Astrocyte (in vitro differentiated cells and primary cell): ENCODE data around the gene MAN1C1. TPM values are rescaled to one million over a fixed set of nuclear protein-coding genes. Genes with fewer than 3 reads are reported as not detected.

ENCODE experiments used
- DNase-seq: peaks from one replicate; pipeline ENCODE4 v3.0.0-alpha.2; 2010; ENCODE audit warnings: low read depth
- FAIRE-seq: peaks from 2 replicates; lab custom pipeline; 2011; peaks lifted over from hg19 to GRCh38; lab: Jason Lieb, UNC
- H2AFZ ChIP-seq: 2 replicates; pipeline ENCODE4 v1.6.0; 2012; ENCODE audit warnings: low read depth, low read length, inconsistent platforms
- H3K27ac ChIP-seq: 2 replicates; pipeline ENCODE4 v1.5.1; 2011; ENCODE audit warnings: low read depth, low read length, inconsistent platforms
- H3K27me3 ChIP-seq: 2 replicates; pipeline ENCODE4 v1.6.0; 2011; ENCODE audit warnings: low read length, inconsistent platforms; ENCODE audit not compliant: insufficient read depth
- H3K36me3 ChIP-seq: 2 replicates; pipeline ENCODE4 v1.5.1; 2011; ENCODE audit warnings: low read length, inconsistent platforms; ENCODE audit not compliant: insufficient read depth
- H3K4me1 ChIP-seq: 2 replicates; pipeline ENCODE4 v1.5.1; 2011; ENCODE audit warnings: low read length, inconsistent platforms; ENCODE audit not compliant: insufficient read depth
- H3K4me2 ChIP-seq: 2 replicates; pipeline ENCODE4 v1.6.0; 2012; ENCODE audit warnings: low read length, inconsistent platforms
- H3K4me3 ChIP-seq: 2 replicates; pipeline ENCODE4 v1.5.1; 2011; ENCODE audit warnings: low read depth, mild to moderate bottlenecking, low read length, inconsistent platforms; ENCODE audit not compliant: insufficient read depth
- H3K79me2 ChIP-seq: 2 replicates; pipeline ENCODE4 v1.6.0; 2012; ENCODE audit warnings: mild to moderate bottlenecking, low read length, inconsistent platforms; ENCODE audit not compliant: insufficient read depth
- H3K9ac ChIP-seq: 2 replicates; pipeline ENCODE4 v1.6.0; 2012; ENCODE audit warnings: mild to moderate bottlenecking, low read length, inconsistent platforms
- H3K9me3 ChIP-seq: 2 replicates; pipeline ENCODE4 v1.5.1; 2012; ENCODE audit warnings: low read depth, mild to moderate bottlenecking, low read length, inconsistent platforms; ENCODE audit not compliant: insufficient read depth
- H4K20me1 ChIP-seq: 2 replicates; pipeline ENCODE4 v1.6.0; 2012; ENCODE audit warnings: low read length, inconsistent platforms; ENCODE audit not compliant: insufficient read depth
- H3K27ac Mint-ChIP-seq: one replicate; pipeline ENCODE4 v1.8.0; 2021; ENCODE audit warnings: mild to moderate bottlenecking, mixed read lengths; ENCODE audit not compliant: unreplicated experiment
- H3K27me3 Mint-ChIP-seq: one replicate; pipeline ENCODE4 v1.8.0; 2021; ENCODE audit warnings: low read depth, mixed read lengths; ENCODE audit not compliant: unreplicated experiment
- H3K36me3 Mint-ChIP-seq: one replicate; pipeline ENCODE4 v1.8.0; 2021; ENCODE audit warnings: low read depth, mixed read lengths; ENCODE audit not compliant: unreplicated experiment
- H3K4me1 Mint-ChIP-seq: one replicate; pipeline ENCODE4 v1.8.0; 2021; ENCODE audit warnings: low read depth, mixed read lengths; ENCODE audit not compliant: unreplicated experiment
- H3K4me3 Mint-ChIP-seq: one replicate; pipeline ENCODE4 v1.8.0; 2021; ENCODE audit warnings: mild to moderate bottlenecking, moderate library complexity, mixed read lengths; ENCODE audit not compliant: unreplicated experiment
- H3K9me3 Mint-ChIP-seq: one replicate; pipeline ENCODE4 v1.8.0; 2021; ENCODE audit warnings: mild to moderate bottlenecking, mixed read lengths; ENCODE audit not compliant: unreplicated experiment
- EZH2 ChIP-seq: IDR thresholded peaks from 2 replicates; pipeline ENCODE4 v1.6.1; 2012; ENCODE audit warnings: mild to moderate bottlenecking, low read length, inconsistent platforms; ENCODE audit not compliant: insufficient read depth
- total RNA-seq: library from RNA; stranded (reverse); gene quantifications from 2 replicates; pipeline ENCODE4 v1.2.1, GENCODE V29; 2021
- TF ChIP-seq, protein P1 (sequence below): IDR thresholded peaks from 2 replicates; pipeline ENCODE4 v1.5.1; 2011; ENCODE audit warnings: low read depth, mild to moderate bottlenecking, inconsistent platforms, low read length, moderate library complexity; ENCODE audit not compliant: insufficient read depth

MAN1C1 gene
- total RNA-seq, 1 donor from 2014 or later, result 0.86 TPM

DNA sequence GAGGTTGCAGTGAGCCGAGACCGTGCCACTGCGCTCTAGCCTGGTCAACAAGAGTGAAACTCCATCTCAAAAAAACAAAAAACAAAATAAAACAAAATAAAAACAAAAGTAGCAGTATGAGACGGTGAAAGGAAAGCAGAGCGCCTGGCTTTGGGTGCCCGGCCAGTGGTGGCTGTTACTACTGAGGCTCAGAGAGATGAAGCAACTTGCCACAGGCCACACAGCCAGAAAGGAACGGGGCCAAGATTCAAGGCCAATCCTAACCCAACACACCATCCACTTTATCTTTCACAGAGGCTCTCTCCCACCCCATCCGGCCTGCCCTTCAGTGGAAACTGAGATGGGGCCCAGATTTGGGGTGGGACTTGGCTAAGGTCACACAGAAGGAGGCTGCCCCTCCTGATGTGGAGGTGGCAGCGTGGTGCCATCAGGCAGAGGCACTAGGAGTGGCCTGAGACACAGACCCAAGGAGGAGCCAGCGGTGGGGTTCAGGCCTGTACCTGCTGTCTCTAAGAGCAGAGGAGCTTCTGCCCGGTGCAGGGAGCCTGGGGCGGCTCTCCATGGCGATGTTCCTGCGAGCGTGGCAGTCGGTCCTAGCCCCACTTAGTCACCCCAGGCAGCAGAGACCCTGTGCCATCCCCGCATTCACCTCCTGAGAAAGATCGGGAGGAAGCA is 40.0 kb upstream of the MAN1C1 start:
- no peak overlapping the region for H3K4me3 Mint-ChIP-seq
- no peaks in the 10 kb centered on the region for H3K36me3 Mint-ChIP-seq
- Histone ChIP-seq H3K4me2 (no peak overlapping the region), H3K27me3 (peaks cover 8% of the 10 kb centered on the region), H3K4me1 (no peaks in the 10 kb centered on the region), H3K36me3 (no peaks in the 10 kb centered on the region), H2AFZ (no peak overlapping the region), H3K4me3 (no peak overlapping the region), H3K79me2 (no peaks in the 10 kb centered on the region), H3K9me3 (no peaks in the 10 kb centered on the region), H3K27ac (no peak overlapping the region), H4K20me1 (no peaks in the 10 kb centered on the region), H3K9ac (no peak overlapping the region)
- no peaks in the 10 kb centered on the region for H3K9me3 Mint-ChIP-seq
- H3K4me1 Mint-ChIP-seq, result no peaks in the 10 kb centered on the region
- DNase-seq, result no peak
- H3K27me3 Mint-ChIP-seq, result peaks cover 38% of the 10 kb centered on the region
- H3K27ac Mint-ChIP-seq, result no peak overlapping the region
- TF ChIP-seq, protein P1, sequence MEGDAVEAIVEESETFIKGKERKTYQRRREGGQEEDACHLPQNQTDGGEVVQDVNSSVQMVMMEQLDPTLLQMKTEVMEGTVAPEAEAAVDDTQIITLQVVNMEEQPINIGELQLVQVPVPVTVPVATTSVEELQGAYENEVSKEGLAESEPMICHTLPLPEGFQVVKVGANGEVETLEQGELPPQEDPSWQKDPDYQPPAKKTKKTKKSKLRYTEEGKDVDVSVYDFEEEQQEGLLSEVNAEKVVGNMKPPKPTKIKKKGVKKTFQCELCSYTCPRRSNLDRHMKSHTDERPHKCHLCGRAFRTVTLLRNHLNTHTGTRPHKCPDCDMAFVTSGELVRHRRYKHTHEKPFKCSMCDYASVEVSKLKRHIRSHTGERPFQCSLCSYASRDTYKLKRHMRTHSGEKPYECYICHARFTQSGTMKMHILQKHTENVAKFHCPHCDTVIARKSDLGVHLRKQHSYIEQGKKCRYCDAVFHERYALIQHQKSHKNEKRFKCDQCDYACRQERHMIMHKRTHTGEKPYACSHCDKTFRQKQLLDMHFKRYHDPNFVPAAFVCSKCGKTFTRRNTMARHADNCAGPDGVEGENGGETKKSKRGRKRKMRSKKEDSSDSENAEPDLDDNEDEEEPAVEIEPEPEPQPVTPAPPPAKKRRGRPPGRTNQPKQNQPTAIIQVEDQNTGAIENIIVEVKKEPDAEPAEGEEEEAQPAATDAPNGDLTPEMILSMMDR, result no peak
- TF ChIP-seq EZH2, result no peak
- no peak for FAIRE-seq

DNA sequence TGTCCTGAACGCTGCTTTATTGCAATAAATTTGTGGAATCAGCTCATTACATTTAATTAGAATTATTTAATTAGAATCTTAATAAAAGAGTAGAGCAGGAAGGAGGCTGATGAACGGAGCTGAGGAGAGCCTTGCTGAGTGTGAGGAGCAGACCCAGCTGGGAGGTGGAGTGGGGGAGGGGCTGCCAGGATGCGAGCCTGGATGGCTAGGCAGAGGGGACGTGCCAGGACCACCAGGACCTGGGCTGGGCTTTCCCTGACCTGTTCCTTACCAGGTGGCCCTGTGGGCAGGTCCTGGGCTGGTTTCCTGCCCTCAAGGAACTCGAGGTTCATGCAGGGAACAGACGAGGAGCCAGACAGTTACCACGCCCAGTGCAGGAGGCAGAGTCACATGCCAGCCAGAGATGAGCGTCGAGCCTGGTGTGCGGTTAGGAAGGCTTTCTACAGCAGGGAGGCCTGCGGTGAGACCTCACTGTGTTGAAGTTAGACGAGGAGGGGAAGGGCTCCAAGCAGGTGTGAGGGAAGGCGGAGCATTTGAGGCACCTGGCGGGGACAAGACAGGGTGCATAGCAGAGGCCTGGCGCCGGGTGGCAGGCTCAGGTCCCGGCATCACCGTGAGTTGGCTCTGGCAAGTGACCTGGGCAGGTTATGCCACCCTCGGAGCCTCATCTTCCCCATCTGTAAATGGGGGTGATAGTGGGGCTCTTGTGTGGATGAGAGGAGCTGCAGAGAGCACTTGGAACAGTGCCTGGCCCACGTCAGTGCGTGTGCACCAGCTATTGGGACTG is 39.3 kb upstream of the MAN1C1 start:
- Mint-ChIP-seq H3K9me3 (no peaks in the 10 kb centered on the region), H3K4me3 (no peak overlapping the region), H3K27me3 (peaks cover 36% of the 10 kb centered on the region), H3K27ac (no peak overlapping the region), H3K36me3 (no peaks in the 10 kb centered on the region), H3K4me1 (no peaks in the 10 kb centered on the region)
- no peak overlapping the region for H3K27ac ChIP-seq
- no peak overlapping the region for H3K9ac ChIP-seq
- H3K4me1 ChIP-seq, result no peaks in the 10 kb centered on the region
- H3K4me3 ChIP-seq, result no peak overlapping the region
- no peak for DNase-seq
- no peak overlapping the region for H2AFZ ChIP-seq
- no peaks in the 10 kb centered on the region for H3K79me2 ChIP-seq
- H3K27me3 ChIP-seq, result peaks cover 8% of the 10 kb centered on the region
- FAIRE-seq, result no peak
- H3K4me2 ChIP-seq, result no peak overlapping the region
- H3K9me3 ChIP-seq, result no peaks in the 10 kb centered on the region
- TF ChIP-seq EZH2, result no peak
- TF ChIP-seq, protein P1, result no peak
- H4K20me1 ChIP-seq, result no peaks in the 10 kb centered on the region
- H3K36me3 ChIP-seq, result no peaks in the 10 kb centered on the region
